Left kidney (tissue), 2 donors: ENCODE results near the gene PHLDB2. TPM values are rescaled to one million over a fixed set of nuclear protein-coding genes. Genes with fewer than 3 reads are reported as not detected.
A peak's percentile ranks its signal among the peaks of the same experiment; 100 is the strongest.

ENCODE experiments used
- DNase-seq: peaks from one replicate; pipeline ENCODE4 v3.0.0-alpha.2; 2013
- polyA plus RNA-seq: library from polyadenylated mRNA; unstranded; fragments of 120-200 nt; gene quantifications from one replicate; pipeline ENCODE4 v1.2.1, GENCODE V29; 2013; ENCODE audit not compliant: insufficient read length

PHLDB2 gene
- polyA plus RNA-seq, 1 donor: 122 TPM

DNA sequence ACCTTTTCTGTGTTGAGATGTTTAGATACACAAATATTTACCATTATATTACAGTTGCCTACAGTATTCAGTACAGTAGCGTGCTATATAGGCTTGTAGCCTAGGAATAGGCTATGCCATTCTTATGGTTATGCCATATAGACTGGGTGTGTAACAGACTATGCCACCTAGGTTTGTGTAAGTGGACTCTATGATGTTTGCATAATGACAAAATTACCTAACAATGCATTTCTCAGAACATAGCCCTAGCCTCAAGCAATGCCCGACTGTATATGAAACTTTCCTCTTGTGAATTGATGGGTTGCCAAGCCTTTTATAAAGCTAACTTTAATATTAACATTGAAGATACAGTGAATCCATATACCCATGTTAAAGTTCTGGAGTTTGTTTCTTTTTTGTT is 10.3 kb upstream of the PHLDB2 start:
- no peak for DNase-seq

- DNase-seq: no peak
Measured at GRCh38 chr3:111850537-111850936, 8.5 kb upstream of the PHLDB2 start.

DNA sequence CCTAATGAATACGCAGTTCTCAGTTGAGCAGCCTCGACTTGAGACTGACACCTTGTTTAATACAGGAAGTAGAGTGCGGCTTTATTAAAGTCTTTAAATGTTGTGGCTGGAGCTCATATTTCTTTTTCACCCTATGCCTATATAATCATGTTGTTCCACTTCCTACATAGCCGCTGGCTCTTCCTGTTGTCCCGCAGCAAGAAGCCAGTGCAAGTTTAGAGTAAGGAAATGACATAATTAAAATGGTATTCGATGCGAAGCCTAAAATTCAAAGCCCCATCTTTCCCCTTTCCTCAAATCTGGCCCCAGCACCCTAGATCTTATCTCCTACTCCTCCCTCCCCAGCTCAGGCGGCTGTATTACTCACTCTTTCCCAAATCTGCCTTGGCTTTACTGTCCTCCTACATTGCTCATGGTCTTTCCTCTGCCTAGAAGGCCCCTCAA is 7.5 kb upstream of the PHLDB2 start:
- no peak for DNase-seq

DNA sequence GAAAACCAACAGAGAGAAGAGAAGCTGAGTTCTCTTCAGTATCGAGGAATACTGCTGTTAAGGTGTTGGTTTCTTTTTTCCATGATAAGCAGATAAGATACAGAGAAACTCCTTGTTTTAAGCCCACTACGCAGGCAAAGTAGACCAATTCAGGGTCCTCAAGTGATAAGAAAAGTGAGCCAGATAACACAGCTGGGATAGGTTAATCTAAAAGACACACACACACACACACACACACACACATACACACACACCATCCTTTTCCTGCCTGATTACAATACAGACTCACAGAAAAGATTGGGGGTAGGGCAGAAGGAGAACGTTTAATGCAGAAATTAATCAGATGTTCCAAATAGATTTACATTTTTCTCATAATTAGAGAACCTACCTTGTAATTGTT is 6.5 kb upstream of the PHLDB2 start:
- DNase-seq: no peak

GRCh38 chr3:111853068-111853467 is 6.0 kb upstream of the PHLDB2 start:
- no peak for DNase-seq

DNA sequence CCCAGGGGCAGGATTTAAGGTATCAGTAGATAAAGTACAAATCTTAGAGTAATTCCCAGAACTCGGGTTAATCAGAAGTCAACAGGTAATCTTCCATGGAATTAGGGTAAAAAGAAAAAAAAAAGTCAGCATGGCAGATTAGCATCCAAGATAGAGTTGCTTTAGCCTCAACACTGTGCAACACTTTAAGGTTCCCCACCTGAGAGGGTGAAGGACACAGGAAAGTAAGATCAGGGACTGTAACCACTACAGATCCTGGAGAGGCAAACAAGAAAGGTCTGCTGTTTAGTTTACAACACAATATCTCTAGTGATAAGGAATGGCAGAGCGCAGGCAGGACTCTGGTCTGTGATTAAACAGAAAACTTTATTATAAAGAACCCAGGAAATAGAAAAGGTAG is 4.1 kb upstream of the PHLDB2 start:
- DNase-seq: no peak

DNA sequence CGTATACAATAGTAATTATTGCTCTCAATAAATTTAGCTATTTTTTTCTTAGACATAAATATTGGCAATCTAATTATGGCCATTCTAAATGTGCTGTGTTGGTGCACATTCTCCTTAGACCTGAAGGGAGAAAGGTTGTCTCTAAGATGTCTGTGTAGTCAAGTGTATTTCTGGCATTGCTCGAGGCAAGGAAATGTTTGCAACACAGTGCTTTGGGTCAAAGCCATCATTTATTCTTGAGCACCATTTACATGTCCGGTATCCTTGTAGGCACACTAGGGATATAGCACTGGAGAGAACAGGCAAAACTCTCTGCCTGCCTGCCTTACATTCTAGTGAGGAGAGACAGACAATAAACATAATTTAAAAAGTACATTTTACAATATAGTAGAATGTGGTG is 2.6 kb upstream of the PHLDB2 start:
- DNase-seq: no peak

DNA sequence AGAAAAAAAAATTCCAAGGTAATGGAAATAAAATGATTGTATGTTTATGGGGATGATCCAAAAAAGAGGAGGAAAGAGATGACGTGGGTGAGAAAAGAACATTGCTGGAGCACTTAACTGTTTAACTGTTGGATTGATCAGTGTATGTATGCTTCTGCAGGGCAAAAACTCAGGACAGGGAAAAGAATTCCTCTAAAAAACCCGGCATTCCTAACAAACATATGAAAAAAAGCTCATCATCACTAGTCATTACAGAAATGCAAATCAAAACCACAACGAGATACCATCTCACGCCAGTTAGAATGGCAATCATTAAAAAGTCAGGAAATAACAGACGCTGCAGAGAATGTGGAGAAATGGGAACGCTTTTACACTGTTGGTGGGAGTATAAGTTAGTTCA is 1.6 kb upstream of the PHLDB2 start:
- DNase-seq: no peak

DNA sequence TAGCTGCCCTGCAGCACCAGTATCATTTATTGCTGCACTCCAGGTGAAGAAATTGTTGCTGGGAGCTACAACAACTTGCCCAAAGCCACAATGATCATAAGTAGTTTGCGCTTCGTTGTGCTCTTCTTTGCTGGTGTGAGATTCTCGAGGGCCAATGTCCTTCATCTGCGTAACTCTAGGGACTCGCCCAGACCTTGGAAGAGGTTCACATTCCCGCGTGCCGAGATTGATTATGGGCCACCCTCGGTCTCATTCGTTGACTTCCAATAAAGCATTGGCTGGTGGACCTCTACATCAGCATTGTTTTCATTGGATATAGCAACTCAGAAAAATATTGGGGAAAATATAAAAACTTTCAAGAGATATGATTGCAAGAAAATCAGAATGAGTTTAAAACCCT is 423 bp upstream of the PHLDB2 start:
- DNase-seq: no peak

GRCh38 chr3:111859974-111860859 is 1.2 kb downstream of the PHLDB2 start:
- DNase-seq: peak; percentile 88

- no peak for DNase-seq
Measured at GRCh38 chr3:111861391-111861790, 2.3 kb downstream of the PHLDB2 start.

- no peak for DNase-seq
Measured at GRCh38 chr3:111862415-111862814, 3.4 kb downstream of the PHLDB2 start.

GRCh38 chr3:111862974-111863373 is 3.9 kb downstream of the PHLDB2 start:
- DNase-seq: no peak

DNA sequence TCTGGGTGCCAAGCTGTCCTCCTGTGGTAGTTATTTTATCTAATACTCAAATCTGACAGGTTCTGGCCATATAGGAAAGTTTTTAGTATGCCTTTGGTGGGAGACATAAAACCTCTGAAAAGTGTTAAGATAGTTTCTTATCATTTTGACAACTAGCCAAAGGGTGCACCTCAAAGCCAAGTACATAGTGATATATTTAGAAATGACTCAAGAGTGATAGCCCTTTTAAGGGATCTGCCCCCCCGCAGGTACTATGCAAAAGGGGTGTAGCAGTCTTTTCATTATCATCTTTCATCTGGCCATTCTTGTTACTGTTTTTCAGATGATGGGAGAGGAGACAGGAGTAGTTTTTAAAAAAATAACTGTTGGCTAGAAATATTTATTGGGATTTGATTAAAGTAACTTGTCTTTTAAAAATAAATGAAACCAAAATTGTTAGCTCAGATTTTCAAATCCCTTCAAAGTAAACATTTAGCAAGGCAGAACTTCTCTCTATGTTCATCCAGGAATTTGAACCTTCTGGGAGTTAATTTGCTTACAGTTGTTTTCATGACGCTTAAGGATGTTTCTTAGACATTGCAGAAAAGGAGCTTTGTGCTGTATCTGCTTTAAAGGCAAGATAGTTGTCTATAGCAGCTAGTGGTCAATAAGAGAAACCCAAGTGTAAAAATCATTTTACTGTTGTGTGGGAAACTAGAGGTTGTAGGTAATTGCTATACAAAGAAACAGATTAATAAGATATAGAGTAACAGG is 5.1 kb downstream of the PHLDB2 start:
- DNase-seq: no peak

DNA sequence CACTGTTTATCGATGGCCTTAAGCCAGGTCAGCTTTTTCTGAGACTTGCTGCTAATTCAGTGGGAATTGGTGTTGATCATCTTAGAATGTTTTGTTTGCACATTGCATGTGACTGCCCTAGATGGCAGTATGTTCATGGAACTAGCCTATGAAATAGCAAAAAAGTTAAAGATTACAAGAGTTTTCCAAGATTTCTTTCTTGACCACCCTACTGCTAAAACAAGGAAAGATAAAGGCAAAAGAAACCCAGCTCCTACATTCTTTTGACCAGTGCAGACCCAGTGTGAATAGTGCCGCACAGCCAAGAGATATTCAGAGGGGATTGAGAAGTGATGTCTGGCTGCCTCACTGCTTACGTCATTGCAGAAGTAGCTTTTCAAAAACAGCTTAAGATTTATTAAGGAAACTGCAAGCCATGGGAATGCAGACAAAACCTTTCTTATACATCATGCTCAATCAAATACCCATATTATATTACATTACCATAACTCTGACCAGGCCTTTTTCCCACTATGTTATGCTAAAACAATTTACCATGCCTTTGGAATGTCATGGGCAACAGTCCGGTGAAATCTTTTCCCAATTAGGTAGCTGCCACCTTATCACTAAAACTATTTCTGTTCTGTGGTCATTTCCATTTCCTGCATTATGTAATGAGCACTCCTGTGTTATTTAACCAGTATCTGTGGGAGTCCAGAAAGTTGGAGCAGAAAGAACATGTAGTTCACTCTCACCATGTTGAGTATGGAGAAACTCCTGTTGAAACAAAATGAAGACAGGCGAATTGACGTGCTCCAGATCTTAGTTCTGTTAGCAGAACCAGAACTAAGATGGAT is 6.0 kb downstream of the PHLDB2 start:
- DNase-seq: no peak

DNA sequence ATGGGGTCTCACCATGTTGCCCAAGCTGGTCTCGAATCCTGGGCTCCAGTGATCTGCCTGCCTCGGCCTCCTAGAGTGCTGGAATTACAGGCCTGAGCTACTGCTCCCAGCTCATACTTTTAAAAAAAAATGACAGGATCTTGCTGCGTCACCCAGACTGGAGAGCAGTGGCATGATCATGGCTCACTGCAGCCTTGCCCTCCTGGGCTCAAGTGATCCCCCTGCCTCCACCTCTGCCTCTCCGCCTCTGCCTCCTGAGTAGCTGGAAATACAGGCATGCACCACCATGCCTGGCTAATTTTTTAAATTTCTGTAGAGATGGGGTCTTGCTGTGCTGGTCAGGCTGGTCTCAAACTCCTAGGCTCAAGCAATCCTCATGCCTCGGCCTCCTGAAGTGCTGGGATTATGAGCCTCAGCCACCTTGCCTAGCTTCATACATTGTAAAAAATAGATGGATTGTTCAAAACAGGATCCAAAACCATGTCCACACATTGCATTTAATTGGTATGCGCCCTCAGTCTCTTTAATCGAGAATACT is 8.9 kb downstream of the PHLDB2 start:
- DNase-seq: no peak

GRCh38 chr3:111870620-111871019 is 11.6 kb downstream of the PHLDB2 start:
- DNase-seq: no peak

DNA sequence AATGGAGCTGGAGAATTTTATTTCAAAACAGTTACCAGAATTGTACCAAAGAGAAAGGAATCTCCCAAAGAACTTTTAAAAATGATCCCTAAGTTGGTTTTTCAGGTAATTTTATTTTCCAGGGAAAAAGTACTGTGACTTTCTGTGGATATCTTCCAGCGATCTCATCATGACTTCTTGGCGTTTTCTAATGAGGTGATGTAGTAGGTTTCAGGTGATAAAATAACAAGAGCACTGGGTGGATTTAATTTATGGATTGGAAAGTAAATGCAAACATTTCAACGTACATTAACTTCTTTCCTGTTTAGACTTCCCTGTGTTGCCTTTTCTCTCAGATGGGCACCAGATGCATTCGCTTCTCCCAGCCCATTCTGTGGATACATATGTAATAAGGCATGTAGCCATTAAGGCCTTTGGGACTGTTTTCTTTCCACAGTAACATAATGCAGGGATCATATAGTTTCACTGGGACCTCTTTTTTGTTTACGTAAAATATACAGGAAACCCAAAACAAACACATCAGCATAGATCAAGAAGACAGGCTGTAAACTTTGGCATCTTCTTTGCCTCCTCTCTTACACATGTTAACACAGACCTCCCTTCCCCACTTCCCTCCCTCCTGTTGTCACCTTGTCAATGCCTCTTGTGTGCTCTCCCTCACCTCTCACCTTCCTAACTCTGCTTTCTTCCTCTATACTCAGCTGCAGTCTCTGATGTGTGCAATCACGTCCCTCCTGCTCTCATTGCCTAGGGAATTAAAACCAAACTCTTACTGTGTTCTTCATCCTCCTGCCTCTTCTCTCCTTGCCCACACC is 13.0 kb downstream of the PHLDB2 start:
- DNase-seq: no peak

GRCh38 chr3:111872979-111873378 is 13.9 kb downstream of the PHLDB2 start:
- no peak for DNase-seq

DNA sequence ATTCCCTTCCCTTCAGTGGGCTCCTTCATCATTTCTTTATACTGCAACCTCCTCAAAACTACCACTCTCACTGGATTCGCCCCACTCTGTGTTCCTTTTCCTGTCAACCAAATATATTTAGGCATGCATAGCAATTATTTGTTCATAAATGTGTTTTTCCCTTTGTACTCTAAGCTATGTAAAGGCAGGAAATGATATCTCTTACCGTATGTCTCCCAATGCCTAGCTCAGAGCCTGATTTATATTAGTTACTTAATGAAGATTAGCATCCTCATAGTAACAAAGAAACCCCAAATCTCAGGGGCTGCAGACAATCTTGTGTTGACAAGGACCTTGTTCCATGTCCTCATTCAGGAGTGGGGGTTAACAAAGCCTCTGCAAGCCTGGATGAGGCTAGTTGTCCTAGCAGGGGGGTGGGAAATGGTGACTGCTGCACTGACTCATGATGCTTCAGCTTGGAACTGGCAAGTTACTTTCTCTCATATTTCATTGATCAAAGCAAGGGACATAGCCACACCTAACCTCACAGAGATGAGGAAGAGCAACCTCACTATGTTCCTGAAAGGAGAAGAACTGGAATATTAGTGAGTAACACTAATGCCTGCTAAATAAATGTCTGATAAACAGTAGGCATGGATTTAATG is 15.2 kb downstream of the PHLDB2 start:
- no peak for DNase-seq

DNA sequence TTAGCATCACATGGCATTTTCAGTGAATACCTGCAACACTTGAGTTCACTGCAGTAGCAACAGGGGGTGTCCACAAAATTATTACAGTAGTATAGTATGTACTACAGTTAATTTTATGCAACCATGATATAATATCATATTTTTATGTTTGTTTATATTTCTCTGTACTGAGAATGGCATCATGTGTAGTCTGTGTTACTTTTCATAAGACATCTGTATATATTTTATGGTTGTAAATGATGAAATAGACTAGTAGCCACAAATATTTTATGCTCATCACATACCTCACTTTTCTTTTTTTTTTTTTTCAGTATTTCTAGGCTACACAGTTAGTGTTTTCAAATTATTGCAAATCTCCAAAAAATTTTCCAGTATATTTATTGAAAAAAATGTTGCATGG is 22.4 kb downstream of the PHLDB2 start:
- no peak for DNase-seq
